ENCODE measurements around the gene RUVBL1.

GRCh38 chr3:128071771-128072453, 51.7 kb downstream of the RUVBL1 start:
- TF ChIP-seq CTCF (conservative IDR thresholded peaks at IDR 0.05; ENCODE audit: low read depth, low read length) (no peak), EZH2 (IDR thresholded peaks at IDR 0.05; ENCODE audit: borderline replicate concordance, low read depth, low read length, poor library complexity, severe bottlenecking) (no peak)
